Erythroblast (primary cell): ENCODE results near the gene ARHGAP4.

Source experiments
- GATA1 ChIP-seq: IDR thresholded peaks from 2 replicates; pipeline ENCODE4 v1.6.1; 2011; ENCODE audit warnings: low read depth, mild to moderate bottlenecking, control low read depth, low read length, moderate library complexity
- POLR2A ChIP-seq: IDR thresholded peaks from 2 replicates; pipeline ENCODE4 v1.6.1; 2011; ENCODE audit warnings: mild to moderate bottlenecking, low read length

DNA sequence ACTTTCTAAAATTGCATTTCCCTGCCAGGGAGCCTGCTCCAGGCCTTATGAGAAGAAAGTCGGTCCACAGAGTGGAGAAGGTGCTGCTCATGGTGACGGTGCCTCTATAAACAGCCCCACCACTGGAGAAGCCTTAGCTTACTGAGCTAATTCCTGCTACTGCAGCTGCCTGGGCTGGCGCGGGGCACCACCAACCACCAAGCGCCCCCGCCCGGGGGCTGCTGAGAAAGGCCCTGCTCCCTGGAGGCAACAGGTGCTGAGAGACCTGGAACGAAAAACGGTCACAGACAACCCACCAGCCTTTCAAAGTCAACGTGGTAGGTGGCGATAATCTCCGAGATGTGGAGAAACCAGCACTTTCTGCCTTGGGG, 42.7 kb upstream of the ARHGAP4 start:
- TF ChIP-seq POLR2A (no peak), GATA1 (no peak)
